Measurements from ENCODE around the gene ZNF181.

DNA sequence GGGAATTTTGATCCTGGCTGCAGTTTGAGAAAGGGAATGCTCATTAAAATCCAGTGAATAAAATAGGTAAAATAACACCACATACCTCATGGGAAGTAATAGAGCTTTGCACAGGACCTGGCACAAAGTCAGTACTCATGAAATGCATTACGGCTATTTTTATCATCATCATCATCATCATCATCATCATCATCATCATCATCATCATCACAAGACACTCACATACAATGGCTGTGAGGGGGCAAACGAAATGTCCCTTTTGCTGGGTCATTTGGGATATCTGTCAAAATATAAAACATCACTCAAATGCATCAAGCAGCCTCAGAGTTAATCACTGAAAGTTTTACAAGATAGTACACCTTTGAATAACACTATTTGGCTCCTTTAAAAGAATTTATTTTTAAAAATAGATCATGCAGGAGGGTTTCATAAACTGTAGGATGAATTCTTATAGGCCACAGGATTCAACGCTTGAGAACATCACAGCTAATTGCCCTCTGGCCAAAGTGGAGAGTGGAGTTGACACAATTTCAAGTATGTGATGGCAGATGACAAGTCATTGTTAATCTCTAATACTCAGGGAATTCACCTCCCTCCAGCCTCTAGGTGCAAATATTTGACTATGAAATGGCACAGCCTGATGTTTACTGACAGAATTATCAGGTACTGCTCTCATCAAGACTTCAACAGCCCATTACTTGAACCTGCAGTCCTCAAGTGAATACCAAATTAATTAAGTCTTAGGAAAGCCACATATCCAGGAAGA, 53.2 kb downstream of the ZNF181 start:
- TF ChIP-seq, protein P1, sequence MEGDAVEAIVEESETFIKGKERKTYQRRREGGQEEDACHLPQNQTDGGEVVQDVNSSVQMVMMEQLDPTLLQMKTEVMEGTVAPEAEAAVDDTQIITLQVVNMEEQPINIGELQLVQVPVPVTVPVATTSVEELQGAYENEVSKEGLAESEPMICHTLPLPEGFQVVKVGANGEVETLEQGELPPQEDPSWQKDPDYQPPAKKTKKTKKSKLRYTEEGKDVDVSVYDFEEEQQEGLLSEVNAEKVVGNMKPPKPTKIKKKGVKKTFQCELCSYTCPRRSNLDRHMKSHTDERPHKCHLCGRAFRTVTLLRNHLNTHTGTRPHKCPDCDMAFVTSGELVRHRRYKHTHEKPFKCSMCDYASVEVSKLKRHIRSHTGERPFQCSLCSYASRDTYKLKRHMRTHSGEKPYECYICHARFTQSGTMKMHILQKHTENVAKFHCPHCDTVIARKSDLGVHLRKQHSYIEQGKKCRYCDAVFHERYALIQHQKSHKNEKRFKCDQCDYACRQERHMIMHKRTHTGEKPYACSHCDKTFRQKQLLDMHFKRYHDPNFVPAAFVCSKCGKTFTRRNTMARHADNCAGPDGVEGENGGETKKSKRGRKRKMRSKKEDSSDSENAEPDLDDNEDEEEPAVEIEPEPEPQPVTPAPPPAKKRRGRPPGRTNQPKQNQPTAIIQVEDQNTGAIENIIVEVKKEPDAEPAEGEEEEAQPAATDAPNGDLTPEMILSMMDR (IDR thresholded peaks at IDR 0.05), result no peak
- no peak for TF ChIP-seq POLR2A (IDR thresholded peaks at IDR 0.05)
